Subcutaneous adipose tissue (tissue), 4 donors: ENCODE data around the gene NTPCR. TPM values are rescaled to one million over a fixed set of nuclear protein-coding genes. Genes with fewer than 3 reads are reported as not detected.

Source experiments
- total RNA-seq, 4 donors: library from RNA; depleted of rRNA; stranded (reverse); fragments of >200 nt; gene quantifications; one replicate each; pipeline ENCODE4 v1.1.0, GENCODE V29; 2016
- TF ChIP-seq, protein P1 (sequence below): fragments of 450-650 bp; IDR thresholded peaks from one replicate; pipeline ENCODE4 v1.5.1; 2016; ENCODE audit warnings: low read depth, mild to moderate bottlenecking, control low read depth, antibody characterized with exemption, moderate library complexity

The NTPCR gene
- total RNA-seq, 4 donors from 2014 or later, result 12.4 to 26.0 (median 24.0) TPM

DNA sequence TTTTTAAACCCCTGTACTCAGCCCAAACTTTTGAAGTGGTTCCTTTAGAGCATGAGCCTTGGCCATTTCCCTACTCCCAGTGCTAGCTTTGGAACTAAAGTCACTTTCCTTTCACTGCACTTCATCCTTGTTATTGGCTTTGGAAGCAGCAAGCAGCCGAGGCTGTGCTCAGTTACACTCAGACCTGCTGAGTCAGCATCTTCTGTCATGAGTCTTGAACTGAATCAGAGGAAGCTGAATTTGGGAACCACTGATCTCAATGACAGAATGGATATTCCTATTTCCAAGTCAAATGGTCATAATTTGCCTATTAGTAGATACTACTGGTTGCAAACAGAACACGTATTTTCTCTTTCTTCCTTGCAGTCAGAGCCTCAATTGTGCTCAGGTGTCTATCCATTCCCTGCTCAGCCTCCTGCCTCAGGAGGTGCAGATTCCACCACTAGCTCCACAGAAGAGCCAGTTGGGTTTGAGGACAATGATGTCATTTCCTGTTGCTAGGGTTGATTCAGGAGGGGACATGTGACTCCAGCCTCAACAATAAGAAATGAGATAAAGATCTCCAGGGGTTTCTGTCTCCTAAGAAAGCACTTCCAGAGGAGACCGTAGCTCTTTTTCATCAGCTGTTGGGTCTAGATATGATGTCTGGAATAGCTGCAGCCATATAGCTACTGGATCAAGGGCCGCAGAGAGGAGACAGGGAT lies 44.9 kb upstream of the NTPCR start:
- TF ChIP-seq, protein P1, sequence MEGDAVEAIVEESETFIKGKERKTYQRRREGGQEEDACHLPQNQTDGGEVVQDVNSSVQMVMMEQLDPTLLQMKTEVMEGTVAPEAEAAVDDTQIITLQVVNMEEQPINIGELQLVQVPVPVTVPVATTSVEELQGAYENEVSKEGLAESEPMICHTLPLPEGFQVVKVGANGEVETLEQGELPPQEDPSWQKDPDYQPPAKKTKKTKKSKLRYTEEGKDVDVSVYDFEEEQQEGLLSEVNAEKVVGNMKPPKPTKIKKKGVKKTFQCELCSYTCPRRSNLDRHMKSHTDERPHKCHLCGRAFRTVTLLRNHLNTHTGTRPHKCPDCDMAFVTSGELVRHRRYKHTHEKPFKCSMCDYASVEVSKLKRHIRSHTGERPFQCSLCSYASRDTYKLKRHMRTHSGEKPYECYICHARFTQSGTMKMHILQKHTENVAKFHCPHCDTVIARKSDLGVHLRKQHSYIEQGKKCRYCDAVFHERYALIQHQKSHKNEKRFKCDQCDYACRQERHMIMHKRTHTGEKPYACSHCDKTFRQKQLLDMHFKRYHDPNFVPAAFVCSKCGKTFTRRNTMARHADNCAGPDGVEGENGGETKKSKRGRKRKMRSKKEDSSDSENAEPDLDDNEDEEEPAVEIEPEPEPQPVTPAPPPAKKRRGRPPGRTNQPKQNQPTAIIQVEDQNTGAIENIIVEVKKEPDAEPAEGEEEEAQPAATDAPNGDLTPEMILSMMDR, result no peak

DNA sequence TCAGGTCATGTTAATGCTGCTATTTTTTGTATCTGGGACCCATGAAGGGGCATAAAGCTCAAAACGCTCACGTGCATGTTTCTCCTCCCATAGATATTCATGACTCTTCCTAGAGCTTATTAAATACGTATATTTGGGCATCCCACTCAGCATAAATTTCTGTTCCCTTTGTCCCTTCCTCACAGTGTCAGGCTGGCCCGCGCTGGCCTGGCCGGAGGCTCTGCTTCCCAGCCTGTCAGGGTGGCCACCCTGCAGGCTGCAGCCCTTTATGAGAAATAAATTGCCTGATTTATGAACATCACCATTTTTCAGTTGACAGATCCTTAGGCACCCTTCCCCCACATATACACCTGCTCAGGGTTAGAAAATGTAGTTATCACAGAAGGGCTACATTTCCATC lies 44.0 kb upstream of the NTPCR start:
- TF ChIP-seq, protein P1, result no peak

GRCh38 chr1:232908831-232909230 lies 41.6 kb upstream of the NTPCR start:
- TF ChIP-seq, protein P1, result no peak

GRCh38 chr1:232909752-232910151 lies 40.7 kb upstream of the NTPCR start:
- TF ChIP-seq, protein P1, result no peak

GRCh38 chr1:232911027-232911599 lies 39.3 kb upstream of the NTPCR start:
- TF ChIP-seq, protein P1, result no peak

- TF ChIP-seq, protein P1, result no peak
Measured at GRCh38 chr1:232912845-232913580, 37.4 kb upstream of the NTPCR start.

- TF ChIP-seq, protein P1, result no peak
Measured at GRCh38 chr1:232915212-232915611, 35.2 kb upstream of the NTPCR start.
